GM18520 (cell line): ENCODE data around the gene SLC7A6.

Experiments used
- ATAC-seq: cut with Tn5 transposase; IDR thresholded peaks from one replicate; pipeline ENCODE4 v1.9.1; 2021; ENCODE audit not compliant: unreplicated experiment

The SLC7A6 gene

DNA sequence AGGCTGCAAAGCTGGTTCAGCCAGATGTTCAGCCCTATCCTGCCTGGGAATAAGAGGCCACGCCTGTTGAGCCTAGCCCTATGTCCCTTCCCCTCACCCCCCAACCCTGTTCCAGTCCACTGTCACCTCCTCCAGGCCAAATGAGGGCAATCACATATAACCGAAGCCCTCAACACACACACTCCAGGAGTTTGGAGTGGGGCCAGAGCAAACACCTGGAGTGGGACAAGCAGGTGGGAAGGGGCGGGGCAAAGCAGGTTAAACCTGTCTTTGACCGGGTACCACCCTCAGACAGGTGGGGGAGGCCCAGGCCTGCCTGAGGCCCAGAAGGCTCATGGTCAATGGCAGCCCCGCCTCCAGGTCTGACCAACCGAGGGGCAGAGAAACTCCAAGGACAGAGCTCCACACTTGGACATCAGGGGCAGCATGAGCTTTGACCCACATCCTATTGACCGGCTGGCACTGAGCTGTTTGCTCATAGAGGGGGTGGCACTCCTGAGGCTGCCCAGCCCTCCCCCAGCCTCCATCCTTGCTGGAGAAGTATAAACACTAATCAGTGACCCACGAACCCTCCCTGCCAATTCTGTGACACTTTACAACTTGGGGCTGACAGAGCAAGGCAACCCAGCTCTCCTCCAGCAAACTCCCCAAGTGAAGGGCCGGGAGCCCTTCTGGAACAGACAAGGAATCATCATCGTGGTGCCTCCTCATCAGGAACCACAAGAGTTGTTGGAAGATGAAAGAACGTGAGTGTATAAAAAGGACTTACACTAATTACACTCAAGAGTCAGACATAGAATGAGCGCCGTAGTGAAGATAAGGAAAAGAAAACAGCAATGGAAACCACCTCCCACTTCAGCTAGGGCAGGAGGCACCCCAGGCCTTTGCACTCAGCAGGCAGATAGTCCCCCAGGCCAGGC is 29.9 kb upstream of the SLC7A6 start:
- ATAC-seq: no peak

DNA sequence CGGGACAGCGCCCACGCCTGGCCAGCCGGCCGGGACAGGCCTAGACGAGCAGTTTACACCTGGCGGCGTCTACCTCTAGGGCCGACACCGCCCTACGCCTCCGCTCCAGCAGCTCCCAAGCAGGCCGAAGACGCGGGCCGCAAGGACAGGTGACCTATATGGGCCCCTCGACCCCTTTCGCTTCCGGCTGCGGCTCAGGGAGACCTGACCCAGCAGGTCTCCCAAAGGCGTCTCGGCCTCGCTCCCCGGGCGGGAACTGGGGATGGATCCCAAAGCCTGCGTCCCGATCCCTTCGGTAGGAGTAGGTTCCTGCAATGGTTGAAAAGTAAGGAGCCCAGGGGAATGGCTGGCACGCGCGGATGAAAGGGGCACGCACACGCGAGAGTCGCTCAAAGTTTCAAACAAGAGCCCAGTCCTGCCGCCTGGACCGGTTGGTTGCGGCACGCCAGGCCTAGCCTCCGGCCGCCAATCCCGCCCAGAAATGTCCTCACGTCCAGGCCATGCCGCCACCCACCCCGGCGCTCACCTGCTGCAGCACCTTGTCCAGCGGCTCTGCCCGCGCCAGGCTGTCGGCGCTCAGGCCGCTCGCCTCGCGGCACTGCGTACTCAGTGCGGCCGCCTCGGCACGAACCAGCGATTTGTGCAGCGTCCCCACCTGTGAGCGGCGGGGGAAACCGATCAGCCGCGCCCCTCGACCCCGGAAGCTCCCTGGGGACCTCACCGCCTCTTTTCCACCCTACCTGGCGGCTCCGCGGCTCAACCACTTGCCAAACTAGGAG is 29.0 kb upstream of the SLC7A6 start:
- ATAC-seq: no peak

DNA sequence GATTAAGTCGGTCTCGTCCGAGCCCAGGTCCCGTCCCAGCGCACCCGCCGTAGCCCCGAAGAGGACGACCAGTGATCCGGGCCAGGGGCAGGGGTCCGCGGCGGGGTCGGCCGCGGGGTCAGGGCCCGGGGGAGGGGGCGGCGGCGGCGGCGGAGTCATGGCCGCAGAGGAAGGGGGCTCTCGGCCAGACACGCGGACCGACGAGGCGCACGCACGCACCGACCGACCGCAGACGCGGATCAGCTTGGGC is 28.5 kb upstream of the SLC7A6 start, which contains the start of gene ESRP2:
Gene ESRP2, minus strand, starts transcription at position 241 of the 250 bp plus-strand sequence. Its CDS starts 82 bp downstream, at position 159.
- ATAC-seq: no peak

- no peak for ATAC-seq
These were observed 28.0 kb upstream of the SLC7A6 start for GRCh38 chr16:68236137-68236825.

GRCh38 chr16:68236826-68237242 is 27.5 kb upstream of the SLC7A6 start:
- no peak for ATAC-seq

- peak; percentile 77 for ATAC-seq
These were observed 26.9 kb upstream of the SLC7A6 start for GRCh38 chr16:68237243-68238028.

DNA sequence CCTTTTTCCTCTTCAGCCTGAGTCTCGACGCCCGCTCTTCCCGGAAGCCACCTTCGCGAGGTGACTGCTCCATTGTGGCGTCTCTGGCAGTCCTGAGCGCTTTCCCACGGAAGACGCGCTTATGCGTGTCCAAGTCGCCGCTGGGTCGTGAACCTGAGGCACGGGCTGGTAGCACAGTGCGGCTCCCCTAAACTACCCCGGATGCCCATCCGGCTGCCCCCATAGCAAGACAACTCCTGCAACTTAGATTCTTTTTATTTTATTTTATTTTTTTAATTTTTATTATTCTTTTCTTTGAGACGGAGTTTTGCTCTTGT is 26.3 kb upstream of the SLC7A6 start:
- no peak for ATAC-seq

DNA sequence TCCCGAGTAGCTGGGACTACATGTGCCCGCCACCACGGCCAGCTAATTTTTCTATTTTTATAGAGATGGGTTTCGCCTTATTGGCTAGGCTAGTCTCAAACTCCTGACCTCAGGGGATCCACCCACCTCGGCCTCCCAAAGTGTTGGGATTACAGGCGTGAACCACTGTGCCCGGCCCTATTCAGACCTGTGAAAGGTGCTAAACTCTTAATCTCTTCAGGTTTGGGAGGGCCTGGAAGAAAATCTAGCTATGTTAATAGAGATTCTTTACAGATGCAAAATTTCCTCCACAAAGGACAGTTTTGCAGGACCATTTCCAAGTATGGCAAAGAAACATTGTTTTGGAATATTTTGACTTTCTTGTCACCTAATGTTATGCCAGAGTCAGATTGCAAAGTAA is 22.2 kb upstream of the SLC7A6 start:
- no peak for ATAC-seq

DNA sequence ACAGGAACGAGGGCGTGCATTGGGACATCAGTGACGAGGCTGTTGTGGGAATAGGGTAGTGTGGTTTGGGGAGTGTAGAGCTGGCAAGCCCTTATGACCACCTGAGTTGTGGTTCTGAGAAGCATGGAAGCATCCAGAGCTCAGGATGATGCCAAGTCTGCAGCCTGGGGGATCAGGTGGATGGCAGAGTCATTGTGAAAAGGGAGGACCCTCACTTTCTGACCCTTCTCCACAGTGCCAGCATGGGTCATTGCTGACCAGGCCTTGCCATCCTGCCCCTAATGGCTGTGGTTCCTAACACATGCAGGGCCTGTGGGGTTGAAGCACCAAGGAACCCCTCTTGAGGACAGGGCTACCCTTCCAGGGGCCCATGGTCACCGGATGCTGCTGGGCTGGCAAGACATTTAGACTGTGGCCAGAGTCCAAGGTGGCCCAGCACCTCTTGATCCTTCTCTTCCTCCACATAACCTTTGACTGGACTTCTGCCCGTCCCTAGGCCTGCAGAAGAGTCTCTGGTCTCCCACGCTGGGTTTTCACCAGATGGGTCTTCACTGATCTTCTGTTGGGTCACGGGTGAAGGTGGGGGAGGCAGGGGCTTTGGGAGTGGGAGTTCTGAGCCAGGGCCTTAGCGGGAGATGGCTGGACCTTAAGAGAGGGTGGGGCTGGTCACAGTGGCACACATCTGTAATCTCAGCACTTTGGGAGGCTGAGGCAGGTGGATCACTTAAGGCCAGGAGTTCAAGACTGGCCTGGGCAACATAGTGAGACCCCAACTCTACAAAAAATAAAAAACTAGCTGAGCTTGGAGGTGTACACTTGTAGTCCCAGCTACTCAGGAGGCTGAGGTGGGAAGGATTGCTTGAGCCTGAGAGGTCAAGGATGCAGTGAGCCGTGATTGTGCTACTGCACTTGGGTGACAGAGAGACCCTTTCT is 21.1 kb upstream of the SLC7A6 start:
- no peak for ATAC-seq

DNA sequence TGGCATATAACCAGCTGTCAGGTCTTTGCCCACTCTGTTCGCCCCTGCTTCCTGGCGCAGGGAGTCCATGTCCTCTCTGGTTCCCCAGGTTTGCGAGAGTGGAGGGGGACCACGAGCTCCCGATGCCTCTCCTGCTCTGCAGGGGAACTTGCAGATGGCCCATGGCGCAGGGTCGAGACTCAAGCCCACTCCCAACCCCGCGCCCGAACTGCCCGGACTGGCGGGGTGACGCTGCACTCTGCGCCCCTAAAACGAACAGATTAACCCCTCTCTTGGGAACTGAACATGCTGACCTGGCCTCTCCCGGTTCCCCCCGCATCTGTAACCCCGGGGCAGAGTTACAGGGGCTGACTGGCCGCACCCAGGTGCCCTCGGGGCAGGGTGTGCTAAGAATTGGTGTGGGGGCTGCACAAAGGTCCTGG is 19.8 kb upstream of the SLC7A6 start:
- no peak for ATAC-seq

- ATAC-seq: peak; percentile 84
These were observed 19.1 kb upstream of the SLC7A6 start, which contains the start of gene PLA2G15 for GRCh38 chr16:68244903-68245853. PLA2G15 (plus strand) TSS chr16:68245373; CDS start chr16:68245427, 54 bp downstream.

DNA sequence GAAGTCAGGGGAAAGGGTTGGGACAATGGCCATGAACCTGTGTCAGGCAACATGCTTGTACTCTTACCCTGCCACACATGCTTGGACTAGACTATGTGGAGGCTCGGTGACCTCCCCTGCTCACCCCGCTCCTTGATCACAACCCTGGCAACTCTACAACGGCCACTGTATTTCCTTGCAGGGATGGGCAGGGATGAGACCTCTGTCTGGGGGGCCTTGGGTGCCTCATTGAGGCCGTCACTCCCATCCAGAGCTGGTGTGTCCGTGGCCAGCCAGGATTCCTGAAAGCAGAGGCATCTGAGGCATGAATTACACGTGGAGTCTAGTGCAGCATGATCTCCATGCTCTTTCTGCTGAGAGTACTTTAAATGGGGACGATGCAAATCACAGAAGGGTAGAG is 18.2 kb upstream of the SLC7A6 start:
- ATAC-seq: no peak

- no peak for ATAC-seq
These were observed 17.7 kb upstream of the SLC7A6 start for GRCh38 chr16:68246666-68247065.

DNA sequence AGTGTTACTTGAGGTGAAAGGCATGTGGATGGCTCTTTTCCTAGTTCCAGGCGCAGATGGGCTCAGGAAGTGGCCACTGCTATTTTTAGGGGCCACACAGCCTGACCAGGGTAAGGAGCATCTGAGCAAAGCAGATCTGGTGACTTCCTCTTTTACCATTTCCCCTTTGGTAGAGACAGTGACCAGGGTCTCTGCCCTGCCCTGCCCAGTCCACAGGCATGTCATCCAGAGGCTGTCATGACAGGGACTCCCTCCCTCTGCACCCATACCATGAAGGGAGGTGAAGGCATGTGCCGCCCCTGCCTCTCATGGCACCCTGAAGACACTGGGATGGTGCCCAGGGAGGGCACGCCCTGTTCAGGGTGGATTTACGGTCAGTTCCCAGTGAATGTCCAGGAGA is 16.9 kb upstream of the SLC7A6 start:
- ATAC-seq: no peak

- no peak for ATAC-seq
These were observed 16.4 kb upstream of the SLC7A6 start for GRCh38 chr16:68247932-68248331.

- no peak for ATAC-seq
These were observed 15.0 kb upstream of the SLC7A6 start for GRCh38 chr16:68249371-68249770.

GRCh38 chr16:68250951-68251350 is 13.4 kb upstream of the SLC7A6 start:
- no peak for ATAC-seq

DNA sequence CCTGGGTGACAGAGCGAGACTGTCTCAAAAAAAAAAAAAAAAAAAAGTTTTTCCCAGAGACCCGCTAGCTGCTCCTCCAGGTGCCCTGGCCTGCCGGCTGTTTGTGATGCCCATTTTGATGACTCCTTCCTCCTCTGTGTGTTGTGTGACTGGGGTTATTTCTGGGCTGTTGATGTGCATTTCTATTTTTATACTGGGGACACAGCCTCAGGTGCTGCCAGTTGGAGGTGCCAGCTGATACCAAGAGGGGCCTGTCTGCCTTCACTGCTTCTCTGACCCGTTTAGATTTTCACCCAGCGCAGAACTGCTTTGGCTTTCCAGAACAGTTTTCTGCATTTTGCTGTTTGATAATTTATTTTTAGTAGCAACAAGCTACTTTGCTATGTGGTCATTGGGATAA is 12.5 kb upstream of the SLC7A6 start:
- no peak for ATAC-seq

DNA sequence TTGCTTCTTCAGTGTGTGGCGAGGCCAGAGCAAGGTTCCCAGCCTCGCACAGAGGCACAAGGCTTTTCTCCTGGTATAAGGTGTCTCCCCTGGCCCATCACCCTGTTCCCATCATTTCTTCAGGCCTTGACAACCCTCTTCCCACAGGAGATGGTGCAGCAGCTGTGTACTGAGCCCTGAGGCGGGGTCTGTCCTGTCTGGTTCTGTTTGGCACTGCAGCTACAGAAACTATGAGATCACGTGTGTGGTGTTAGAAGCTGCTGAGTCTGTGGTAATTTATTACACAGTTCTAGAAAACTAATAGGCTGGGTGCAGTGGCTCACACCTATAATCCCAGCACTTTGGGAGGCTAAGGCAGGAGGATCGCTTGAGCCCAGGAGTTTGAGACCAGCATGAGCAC is 11.9 kb upstream of the SLC7A6 start:
- ATAC-seq: no peak
